COLO829 (cell line): ENCODE results near the gene ARHGEF7.

Experiments used
- DNase-seq: peaks from one replicate; pipeline ENCODE4 v3.0.0; 2012; ENCODE audit warnings: low spot score

The ARHGEF7 gene

GRCh38 chr13:111353508-111353907, 238.4 kb downstream of the ARHGEF7 start:
- DNase-seq = no peak

GRCh38 chr13:111354789-111355188, 239.7 kb downstream of the ARHGEF7 start:
- DNase-seq = no peak
